ENCODE measurements around the gene EFHD2.
"Not testable (repeated sequence)": the region's sequence is repeated elsewhere in the genome, so short reads cannot be mapped to it uniquely, and the experiment has no call there.

Gene EFHD2

GRCh38 chr1:15382601-15383518, 26.8 kb upstream of the EFHD2 start:
- no peak overlapping the region for H3K4me3 ChIP-seq (ENCODE audit: low read length)
- TF ChIP-seq CTCF (IDR thresholded peaks at IDR 0.05; ENCODE audit: insufficient read depth, low read depth, low read length, missing control alignments) = no peak
- DNase-seq (ENCODE audit: low read depth) = no peak

GRCh38 chr1:15383810-15384209, 25.9 kb upstream of the EFHD2 start:
- TF ChIP-seq CTCF (IDR thresholded peaks at IDR 0.05; ENCODE audit: insufficient read depth, low read depth, low read length, missing control alignments) = no peak
- no peak overlapping the region for H3K4me3 ChIP-seq (ENCODE audit: low read length)
- no peak for DNase-seq (ENCODE audit: low read depth)

GRCh38 chr1:15384301-15384901, 25.3 kb upstream of the EFHD2 start:
- TF ChIP-seq CTCF (IDR thresholded peaks at IDR 0.05; ENCODE audit: insufficient read depth, low read depth, low read length, missing control alignments) = no peak
- no peak for DNase-seq (ENCODE audit: low read depth)
- H3K4me3 ChIP-seq (ENCODE audit: low read length) = no peak overlapping the region

- TF ChIP-seq CTCF (IDR thresholded peaks at IDR 0.05; ENCODE audit: insufficient read depth, low read depth, low read length, missing control alignments) = no peak
Observed at GRCh38 chr1:15385420-15385819, 24.3 kb upstream of the EFHD2 start.

GRCh38 chr1:15386164-15386749, 23.4 kb upstream of the EFHD2 start:
- DNase-seq (ENCODE audit: low read depth) = no peak
- no peak for TF ChIP-seq CTCF (IDR thresholded peaks at IDR 0.05; ENCODE audit: insufficient read depth, low read depth, low read length, missing control alignments)
- no peak overlapping the region for H3K4me3 ChIP-seq (ENCODE audit: low read length)

More at GRCh38 chr1:15385420-15385819, 24.3 kb upstream of the EFHD2 start:
- H3K4me3 ChIP-seq (ENCODE audit: low read length) = no peak overlapping the region
- DNase-seq (ENCODE audit: low read depth) = no peak

- no peak for TF ChIP-seq CTCF (IDR thresholded peaks at IDR 0.05; ENCODE audit: insufficient read depth, low read depth, low read length, missing control alignments)
- H3K4me3 ChIP-seq (ENCODE audit: low read length) = no peak overlapping the region
- no peak for DNase-seq (ENCODE audit: low read depth)
Observed at GRCh38 chr1:15388201-15388880, 21.3 kb upstream of the EFHD2 start.

GRCh38 chr1:15389828-15390227, 19.9 kb upstream of the EFHD2 start:
- not testable (repeated sequence) for DNase-seq (ENCODE audit: low read depth); H3K4me3 ChIP-seq (ENCODE audit: low read length)

All from epithelial cell of esophagus (primary cell).